ENCODE results near the gene PHKA1.
"Not testable (repeated sequence)": the region's sequence is repeated elsewhere in the genome, so short reads cannot be mapped to it uniquely, and the experiment has no call there.

DNA sequence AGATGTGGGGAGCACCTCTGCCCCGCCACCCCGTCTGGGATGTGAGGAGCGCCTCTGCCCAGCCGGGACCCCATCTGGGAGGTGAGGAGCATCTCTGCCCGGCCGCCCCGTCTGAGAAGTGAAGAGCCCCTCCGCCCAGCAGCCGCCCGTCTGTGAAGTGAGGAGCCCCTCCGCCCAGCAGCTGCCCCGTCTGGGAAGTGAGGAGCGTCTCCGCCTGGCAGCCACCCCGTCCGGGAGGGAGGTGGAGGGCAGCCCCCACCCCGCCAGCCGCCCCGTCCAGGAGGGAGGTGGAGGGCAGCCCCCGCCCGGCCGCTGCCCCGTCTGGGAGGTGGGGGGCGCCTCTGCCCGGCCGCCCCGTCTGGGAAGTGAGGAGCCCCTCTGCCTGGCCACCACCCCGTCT, 154.5 kb downstream of the PHKA1 start:
- TF ChIP-seq, protein P1, sequence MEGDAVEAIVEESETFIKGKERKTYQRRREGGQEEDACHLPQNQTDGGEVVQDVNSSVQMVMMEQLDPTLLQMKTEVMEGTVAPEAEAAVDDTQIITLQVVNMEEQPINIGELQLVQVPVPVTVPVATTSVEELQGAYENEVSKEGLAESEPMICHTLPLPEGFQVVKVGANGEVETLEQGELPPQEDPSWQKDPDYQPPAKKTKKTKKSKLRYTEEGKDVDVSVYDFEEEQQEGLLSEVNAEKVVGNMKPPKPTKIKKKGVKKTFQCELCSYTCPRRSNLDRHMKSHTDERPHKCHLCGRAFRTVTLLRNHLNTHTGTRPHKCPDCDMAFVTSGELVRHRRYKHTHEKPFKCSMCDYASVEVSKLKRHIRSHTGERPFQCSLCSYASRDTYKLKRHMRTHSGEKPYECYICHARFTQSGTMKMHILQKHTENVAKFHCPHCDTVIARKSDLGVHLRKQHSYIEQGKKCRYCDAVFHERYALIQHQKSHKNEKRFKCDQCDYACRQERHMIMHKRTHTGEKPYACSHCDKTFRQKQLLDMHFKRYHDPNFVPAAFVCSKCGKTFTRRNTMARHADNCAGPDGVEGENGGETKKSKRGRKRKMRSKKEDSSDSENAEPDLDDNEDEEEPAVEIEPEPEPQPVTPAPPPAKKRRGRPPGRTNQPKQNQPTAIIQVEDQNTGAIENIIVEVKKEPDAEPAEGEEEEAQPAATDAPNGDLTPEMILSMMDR (IDR thresholded peaks at IDR 0.05), result not testable (repeated sequence)
- TF ChIP-seq POLR2A (IDR thresholded peaks at IDR 0.05), result not testable (repeated sequence)

Data from lower leg skin (tissue), 3 donors.